ENCODE results near the gene VIPR2. TPM values are rescaled to one million over a fixed set of nuclear protein-coding genes. Genes with fewer than 3 reads are reported as not detected.

Gene VIPR2, protein sequence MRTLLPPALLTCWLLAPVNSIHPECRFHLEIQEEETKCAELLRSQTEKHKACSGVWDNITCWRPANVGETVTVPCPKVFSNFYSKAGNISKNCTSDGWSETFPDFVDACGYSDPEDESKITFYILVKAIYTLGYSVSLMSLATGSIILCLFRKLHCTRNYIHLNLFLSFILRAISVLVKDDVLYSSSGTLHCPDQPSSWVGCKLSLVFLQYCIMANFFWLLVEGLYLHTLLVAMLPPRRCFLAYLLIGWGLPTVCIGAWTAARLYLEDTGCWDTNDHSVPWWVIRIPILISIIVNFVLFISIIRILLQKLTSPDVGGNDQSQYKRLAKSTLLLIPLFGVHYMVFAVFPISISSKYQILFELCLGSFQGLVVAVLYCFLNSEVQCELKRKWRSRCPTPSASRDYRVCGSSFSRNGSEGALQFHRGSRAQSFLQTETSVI
- not detected in 2 replicates for total RNA-seq

DNA sequence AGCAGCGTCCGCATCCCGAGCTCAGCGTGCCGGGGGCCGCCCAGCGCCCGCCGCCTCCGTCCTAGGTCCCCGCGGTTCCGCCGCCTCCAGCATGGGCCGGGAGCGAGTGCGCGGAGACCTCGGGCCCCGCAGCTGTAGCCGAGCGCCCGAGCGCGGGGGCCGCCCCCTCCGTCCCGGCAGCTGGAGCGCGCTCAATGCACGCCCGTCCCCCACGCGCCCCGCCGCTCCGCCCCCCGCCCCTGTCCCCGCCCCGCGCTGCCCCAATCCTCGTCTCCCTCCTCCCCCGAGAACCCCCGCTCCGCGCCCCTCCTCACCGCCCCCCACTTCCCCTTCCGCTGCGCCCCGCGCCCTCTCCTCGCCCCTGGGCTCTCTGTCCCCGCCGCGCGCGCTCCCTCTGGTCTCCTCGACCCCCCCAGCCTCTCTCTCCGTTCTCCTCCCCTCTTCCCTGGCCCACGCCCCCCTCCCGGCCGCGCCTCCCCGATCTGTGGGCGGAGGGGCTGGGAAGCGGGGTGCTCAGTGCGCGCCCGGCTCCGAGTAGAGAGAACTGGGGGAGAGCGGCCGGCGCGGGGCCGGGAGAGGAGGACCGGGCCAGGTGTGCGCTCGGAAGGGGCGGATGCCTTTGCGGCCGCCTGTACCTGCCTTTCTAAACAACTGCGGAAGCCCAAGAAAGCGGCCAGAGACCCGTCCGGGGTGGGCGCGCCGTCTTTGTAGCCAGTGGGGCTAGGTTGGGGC lies at the start of gene VIPR2:
TSS of gene VIPR2 (minus strand) at position 110 of the 732 bp plus-strand sequence. CDS start at position 14, 96 bp downstream.

